ENCODE results near the gene FCN2.

The FCN2 gene

DNA sequence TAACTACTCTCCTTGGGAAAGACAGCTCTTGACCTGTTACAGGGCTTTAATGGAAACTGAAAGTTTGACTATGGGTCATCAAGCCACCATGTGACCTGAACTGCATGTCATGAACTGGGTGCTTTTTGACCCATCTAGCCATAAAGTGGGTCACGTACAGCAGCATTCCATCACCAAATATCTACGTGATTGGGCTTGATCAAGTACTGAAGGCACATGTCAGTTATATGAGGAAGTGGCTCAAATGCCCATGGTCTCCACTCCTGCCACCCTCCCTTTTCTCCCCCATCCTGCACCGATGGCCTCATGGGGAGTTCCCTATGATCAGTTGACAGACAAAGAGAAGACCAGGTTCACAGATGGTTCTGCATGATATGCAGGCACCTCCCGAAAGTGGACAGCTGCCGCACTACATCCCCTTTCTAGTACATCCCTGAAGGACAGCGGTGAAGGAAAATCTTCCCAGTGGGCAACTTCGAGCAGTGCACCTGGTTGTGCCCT lies 44.5 kb downstream of the FCN2 start:
- TF ChIP-seq EZH2 (IDR thresholded peaks at IDR 0.05; ENCODE audit: borderline replicate concordance, low read length), result no peak
- TF ChIP-seq, protein P1, sequence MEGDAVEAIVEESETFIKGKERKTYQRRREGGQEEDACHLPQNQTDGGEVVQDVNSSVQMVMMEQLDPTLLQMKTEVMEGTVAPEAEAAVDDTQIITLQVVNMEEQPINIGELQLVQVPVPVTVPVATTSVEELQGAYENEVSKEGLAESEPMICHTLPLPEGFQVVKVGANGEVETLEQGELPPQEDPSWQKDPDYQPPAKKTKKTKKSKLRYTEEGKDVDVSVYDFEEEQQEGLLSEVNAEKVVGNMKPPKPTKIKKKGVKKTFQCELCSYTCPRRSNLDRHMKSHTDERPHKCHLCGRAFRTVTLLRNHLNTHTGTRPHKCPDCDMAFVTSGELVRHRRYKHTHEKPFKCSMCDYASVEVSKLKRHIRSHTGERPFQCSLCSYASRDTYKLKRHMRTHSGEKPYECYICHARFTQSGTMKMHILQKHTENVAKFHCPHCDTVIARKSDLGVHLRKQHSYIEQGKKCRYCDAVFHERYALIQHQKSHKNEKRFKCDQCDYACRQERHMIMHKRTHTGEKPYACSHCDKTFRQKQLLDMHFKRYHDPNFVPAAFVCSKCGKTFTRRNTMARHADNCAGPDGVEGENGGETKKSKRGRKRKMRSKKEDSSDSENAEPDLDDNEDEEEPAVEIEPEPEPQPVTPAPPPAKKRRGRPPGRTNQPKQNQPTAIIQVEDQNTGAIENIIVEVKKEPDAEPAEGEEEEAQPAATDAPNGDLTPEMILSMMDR (IDR thresholded peaks at IDR 0.05; ENCODE audit: low read length), result no peak
- H3K9me3 ChIP-seq (ENCODE audit: low read length), result peaks cover 3% of the 10 kb centered on the region
- H3K4me3 ChIP-seq (ENCODE audit: low read depth, low read length, poor library complexity, severe bottlenecking), result no peak overlapping the region
- H3F3A ChIP-seq (ENCODE audit: insufficient read depth, low read length), result no peaks in the 10 kb centered on the region
- H3K27me3 ChIP-seq (ENCODE audit: insufficient read depth, low read length), result no peaks in the 10 kb centered on the region
- H4K20me1 ChIP-seq (ENCODE audit: insufficient read depth, low read length), result no peaks in the 10 kb centered on the region
- no peak overlapping the region for H3K27ac ChIP-seq (ENCODE audit: low read depth, low read length, poor library complexity, severe bottlenecking)
- no peak overlapping the region for H3K9ac ChIP-seq (ENCODE audit: low read length)
- no peaks in the 10 kb centered on the region for H3K9me2 ChIP-seq (ENCODE audit: low read depth, low read length)
- H3K79me2 ChIP-seq (ENCODE audit: insufficient read depth, low read length), result no peaks in the 10 kb centered on the region
- H3K4me1 ChIP-seq (ENCODE audit: insufficient read depth, low read length, severe bottlenecking), result peaks cover 16% of the 10 kb centered on the region
- no peak overlapping the region for H3K4me2 ChIP-seq (ENCODE audit: low read length)
- H3K36me3 ChIP-seq (ENCODE audit: insufficient read depth, low read length), result no peaks in the 10 kb centered on the region
- no peak overlapping the region for H2AFZ ChIP-seq (ENCODE audit: low read length)

DNA sequence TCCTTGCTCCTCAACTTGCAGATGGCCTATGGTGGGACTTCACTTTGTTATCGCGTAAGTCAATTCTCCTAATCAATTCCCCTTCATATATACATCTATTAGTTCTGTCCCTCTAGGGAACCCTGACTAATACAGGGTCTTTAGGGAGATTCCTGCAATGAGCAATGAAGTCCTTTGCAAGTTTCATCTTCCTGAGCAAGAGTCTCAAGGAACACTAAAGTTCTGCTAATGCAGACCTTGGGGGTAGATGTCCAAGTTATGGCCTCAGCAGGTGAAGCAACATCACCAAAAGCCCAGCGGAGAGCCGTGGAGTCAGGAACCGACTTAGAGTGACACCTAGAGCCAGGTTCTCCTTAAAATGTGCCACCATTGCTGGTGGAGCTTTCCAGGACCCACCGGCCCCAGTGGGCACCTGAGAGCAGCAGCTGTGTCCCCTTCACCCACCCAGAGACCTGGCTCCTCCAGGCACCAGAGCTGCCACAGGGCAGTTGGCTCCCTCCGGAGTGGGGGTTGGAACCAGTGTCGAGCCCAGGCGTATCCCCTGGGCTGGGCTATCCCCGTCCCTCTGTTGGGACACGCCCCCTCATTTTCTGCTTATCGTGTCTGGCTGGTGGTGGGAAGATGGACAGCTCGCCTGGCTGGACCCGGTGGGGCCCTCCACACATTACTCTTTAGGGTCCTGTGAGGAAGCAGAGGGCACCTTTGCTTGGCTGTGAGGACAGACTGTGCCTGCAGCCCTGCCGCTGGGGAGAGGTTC lies 48.0 kb downstream of the FCN2 start:
- no peaks in the 10 kb centered on the region for H3K36me3 ChIP-seq (ENCODE audit: insufficient read depth, low read length)
- no peaks in the 10 kb centered on the region for H3K9me3 ChIP-seq (ENCODE audit: low read length)
- H3K4me3 ChIP-seq (ENCODE audit: low read depth, low read length, poor library complexity, severe bottlenecking), result no peak overlapping the region
- no peaks in the 10 kb centered on the region for H4K20me1 ChIP-seq (ENCODE audit: insufficient read depth, low read length)
- H3K79me2 ChIP-seq (ENCODE audit: insufficient read depth, low read length), result no peaks in the 10 kb centered on the region
- peaks cover 51% of the 10 kb centered on the region for H3K4me1 ChIP-seq (ENCODE audit: insufficient read depth, low read length, severe bottlenecking)
- no peaks in the 10 kb centered on the region for H3K27me3 ChIP-seq (ENCODE audit: insufficient read depth, low read length)
- H3K9ac ChIP-seq (ENCODE audit: low read length), result peak overlapping the region; percentile 61; the same call in 1 of the 2 replicates
- TF ChIP-seq, protein P1 (IDR thresholded peaks at IDR 0.05; ENCODE audit: low read length), result no peak
- no peak for TF ChIP-seq EZH2 (IDR thresholded peaks at IDR 0.05; ENCODE audit: borderline replicate concordance, low read length)
- no peaks in the 10 kb centered on the region for H3K9me2 ChIP-seq (ENCODE audit: low read depth, low read length)
- peak overlapping the region; percentile 98 for H3K27ac ChIP-seq (ENCODE audit: low read depth, low read length, poor library complexity, severe bottlenecking)
- no peak overlapping the region for H2AFZ ChIP-seq (ENCODE audit: low read length)
- H3K4me2 ChIP-seq (ENCODE audit: low read length), result peak overlapping the region; percentile 54; the same call in 1 of the 2 replicates
- no peaks in the 10 kb centered on the region for H3F3A ChIP-seq (ENCODE audit: insufficient read depth, low read length)

- Histone ChIP-seq H3K27ac (ENCODE audit: low read depth, low read length, poor library complexity, severe bottlenecking) (peak overlapping the region; percentile 98), H3F3A (ENCODE audit: insufficient read depth, low read length) (no peaks in the 10 kb centered on the region), H2AFZ (ENCODE audit: low read length) (no peak overlapping the region), H3K4me3 (ENCODE audit: low read depth, low read length, poor library complexity, severe bottlenecking) (peak overlapping the region; percentile 17), H3K9ac (ENCODE audit: low read length) (peak overlapping the region; percentile 61), H4K20me1 (ENCODE audit: insufficient read depth, low read length) (no peaks in the 10 kb centered on the region), H3K79me2 (ENCODE audit: insufficient read depth, low read length) (no peaks in the 10 kb centered on the region), H3K4me1 (ENCODE audit: insufficient read depth, low read length, severe bottlenecking) (peaks cover 60% of the 10 kb centered on the region), H3K36me3 (ENCODE audit: insufficient read depth, low read length) (no peaks in the 10 kb centered on the region), H3K27me3 (ENCODE audit: insufficient read depth, low read length) (no peaks in the 10 kb centered on the region), H3K9me3 (ENCODE audit: low read length) (no peaks in the 10 kb centered on the region), H3K9me2 (ENCODE audit: low read depth, low read length) (no peaks in the 10 kb centered on the region), H3K4me2 (ENCODE audit: low read length) (peak overlapping the region; percentile 54)
- no peak for TF ChIP-seq EZH2 (IDR thresholded peaks at IDR 0.05; ENCODE audit: borderline replicate concordance, low read length)
- TF ChIP-seq, protein P1 (IDR thresholded peaks at IDR 0.05; ENCODE audit: low read length), result no peak
Observed at GRCh38 chr9:134929193-134930158, 48.9 kb downstream of the FCN2 start.
